Gastroesophageal sphincter (tissue), 4 donors: ENCODE results near the gene UBE2G2. TPM values are rescaled to one million over a fixed set of nuclear protein-coding genes. Genes with fewer than 3 reads are reported as not detected.

Experiments
- ATAC-seq: fragments of 150-250 bp; one replicate; pipeline ENCODE4 v1.9.1; 2016; ENCODE audit warnings: mild to moderate bottlenecking, moderate library complexity
- H3K27ac ChIP-seq, 4 donors: fragments of 200-600 bp; sonication (generic) in 3 of 4; 1 replicate in 3 of 4; 2 replicates in 1 of 4; pipeline ENCODE4 v1.5.1; 2016 to 2019
- H3K27me3 ChIP-seq: fragments of 200-600 bp; sonication (generic); one replicate; pipeline ENCODE4 v1.5.1; 2019
- H3K36me3 ChIP-seq, 2 donors: fragments of 200-600 bp; sonication (generic); one replicate each; pipeline ENCODE4 v1.5.1; 2019; ENCODE audit warnings: control low read depth in 1 of 2
- H3K4me1 ChIP-seq, 3 donors: fragments of 200-600 bp; sonication (generic); 1 replicate in 2 of 3; 2 replicates in 1 of 3; pipeline ENCODE4 v1.5.1; 2016 to 2019; ENCODE audit warnings: control low read depth in 2 of 3
- H3K4me3 ChIP-seq, 2 donors: fragments of 200-600 bp; sonication (generic); one replicate each; pipeline ENCODE4 v1.5.1; 2019; ENCODE audit warnings: mild to moderate bottlenecking in 1 of 2, moderate library complexity in 1 of 2
- H3K9me3 ChIP-seq, 3 donors: fragments of 200-600 bp; sonication (generic); one replicate each; pipeline ENCODE4 v1.5.1; 2017 to 2019; ENCODE audit warnings: control low read depth in 2 of 3
- EP300 ChIP-seq: sonication (generic); formaldehyde crosslinking; IDR thresholded peaks from one replicate; pipeline ENCODE4 v1.6.1; 2017; ENCODE audit warnings: antibody characterized with exemption, mild to moderate bottlenecking
- POLR2A ChIP-seq, 2 donors: fragments of 450-650 bp; IDR thresholded peaks; one replicate each; pipeline ENCODE4 v1.6.1; 2017; ENCODE audit warnings: antibody characterized with exemption in 2 of 2, mild to moderate bottlenecking in 2 of 2, moderate library complexity in 1 of 2
- POLR2AphosphoS5 ChIP-seq: sonication (generic); formaldehyde crosslinking; IDR thresholded peaks from one replicate; pipeline ENCODE4 v1.6.1; 2017; ENCODE audit warnings: antibody characterized with exemption
- WGBS, 2 donors: methylation state at CpG; one replicate each; pipeline ENCODE4 v1.1.5; 2018; ENCODE audit warnings: low coverage in 1 of 2; 5-methylcytosine and 5-hydroxymethylcytosine counted together
- total RNA-seq, 4 donors: library from RNA; depleted of rRNA; stranded (reverse); fragments of >200 nt; gene quantifications; one replicate each; pipeline ENCODE4 v1.1.0, GENCODE V29; 2016
- TF ChIP-seq, protein P1 (sequence below), 4 experiments: fragments of 200-600 bp in 2 of 4; fragments of 450-650 bp in 2 of 4; sonication (generic) in 1 of 4; IDR thresholded peaks; one replicate each; pipeline ENCODE4 v1.5.1; 2017 to 2019; ENCODE audit warnings: antibody characterized with exemption in 4 of 4, mild to moderate bottlenecking in 2 of 4, moderate library complexity in 2 of 4

The UBE2G2 gene
- total RNA-seq, 4 donors from 2014 or later, result 48.3 to 93.4 (median 83.9) TPM

DNA sequence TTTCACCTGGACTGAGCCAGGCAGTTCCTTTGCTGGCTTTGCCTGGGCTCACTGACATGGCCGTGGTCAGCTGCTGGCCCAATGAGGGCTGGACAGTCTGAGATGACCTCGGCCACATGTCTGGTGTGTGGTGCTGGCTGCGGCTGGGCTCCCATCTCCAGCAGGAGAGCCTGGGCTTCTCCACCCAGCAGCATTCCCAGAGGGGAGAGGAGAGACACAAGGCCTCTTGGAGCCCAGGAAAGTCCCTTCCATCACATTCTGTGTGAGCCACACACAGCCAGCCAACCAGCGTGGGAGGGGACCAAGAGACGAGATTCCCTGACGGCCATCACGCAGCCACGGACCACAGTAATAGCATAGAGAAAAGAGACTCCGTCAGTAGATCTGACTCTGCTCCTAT lies 37.3 kb upstream of the UBE2G2 start:
- Histone ChIP-seq H3K4me3 (no peak overlapping the region), H3K27me3 (peaks cover 21% of the 10 kb centered on the region), H3K27ac (no peak overlapping the region), H3K4me1 (peaks cover 0 to 8% (median 3%) of the 10 kb centered on the region in 3 donors), H3K36me3 (no peaks in the 10 kb centered on the region), H3K9me3 (no peaks in the 10 kb centered on the region)
- TF ChIP-seq POLR2A (IDR thresholded peaks at IDR 0.05), result no peak
- no peak for TF ChIP-seq POLR2AphosphoS5
- TF ChIP-seq, protein P1, sequence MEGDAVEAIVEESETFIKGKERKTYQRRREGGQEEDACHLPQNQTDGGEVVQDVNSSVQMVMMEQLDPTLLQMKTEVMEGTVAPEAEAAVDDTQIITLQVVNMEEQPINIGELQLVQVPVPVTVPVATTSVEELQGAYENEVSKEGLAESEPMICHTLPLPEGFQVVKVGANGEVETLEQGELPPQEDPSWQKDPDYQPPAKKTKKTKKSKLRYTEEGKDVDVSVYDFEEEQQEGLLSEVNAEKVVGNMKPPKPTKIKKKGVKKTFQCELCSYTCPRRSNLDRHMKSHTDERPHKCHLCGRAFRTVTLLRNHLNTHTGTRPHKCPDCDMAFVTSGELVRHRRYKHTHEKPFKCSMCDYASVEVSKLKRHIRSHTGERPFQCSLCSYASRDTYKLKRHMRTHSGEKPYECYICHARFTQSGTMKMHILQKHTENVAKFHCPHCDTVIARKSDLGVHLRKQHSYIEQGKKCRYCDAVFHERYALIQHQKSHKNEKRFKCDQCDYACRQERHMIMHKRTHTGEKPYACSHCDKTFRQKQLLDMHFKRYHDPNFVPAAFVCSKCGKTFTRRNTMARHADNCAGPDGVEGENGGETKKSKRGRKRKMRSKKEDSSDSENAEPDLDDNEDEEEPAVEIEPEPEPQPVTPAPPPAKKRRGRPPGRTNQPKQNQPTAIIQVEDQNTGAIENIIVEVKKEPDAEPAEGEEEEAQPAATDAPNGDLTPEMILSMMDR (IDR thresholded peaks at IDR 0.05), result no peak
- TF ChIP-seq EP300, result no peak
- 93% methylated on average over 3 of the region's 9 CpGs; no CpG with 5 or more reads in 1 of the 2 donors for WGBS, 2 donors
- ATAC-seq, result no peak

DNA sequence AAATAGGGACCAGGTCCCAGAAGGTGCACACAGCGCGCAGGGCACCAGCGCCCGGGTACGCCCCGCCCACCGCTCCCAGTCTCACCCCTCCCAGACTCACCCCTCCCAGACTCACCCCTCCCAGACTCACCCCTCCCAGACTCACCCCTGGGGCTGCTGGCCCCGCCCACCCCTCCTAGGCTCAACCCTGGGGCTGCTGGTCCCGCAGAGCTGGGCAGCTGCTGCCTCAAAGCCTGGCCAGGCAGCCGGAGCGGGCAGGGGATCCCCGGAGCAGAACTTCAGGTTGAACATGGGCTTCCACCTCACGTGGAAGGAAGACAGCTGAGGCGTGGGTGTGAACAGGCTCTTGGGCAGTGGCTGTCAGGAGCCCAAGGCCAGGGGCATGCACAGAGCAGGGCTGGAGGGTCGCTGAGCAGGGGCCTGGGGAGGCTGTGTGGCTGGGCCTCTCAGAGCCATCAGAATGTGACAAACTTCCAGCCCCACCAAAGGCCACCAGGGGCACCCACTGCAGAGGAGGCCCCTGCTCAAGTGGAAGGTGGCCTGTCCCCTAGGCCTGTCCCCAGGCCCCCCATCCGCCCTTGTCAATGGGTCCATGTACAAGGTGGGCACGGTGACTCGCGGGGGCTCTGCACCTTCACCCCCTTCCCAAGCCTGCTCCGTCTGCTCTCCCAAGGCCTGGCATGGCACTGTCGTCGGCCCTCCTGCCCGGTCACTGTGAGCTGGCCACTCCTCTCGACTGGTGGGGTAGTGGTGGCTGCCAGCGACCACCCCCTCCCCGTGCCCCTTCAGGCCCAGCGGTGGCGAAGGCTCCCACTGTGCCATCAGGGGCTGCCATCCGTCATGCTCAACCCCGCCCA lies 36.6 kb upstream of the UBE2G2 start:
- TF ChIP-seq, protein P1 (IDR thresholded peaks at IDR 0.05), result no peak
- TF ChIP-seq POLR2AphosphoS5 (no peak), EP300 (no peak), POLR2A (IDR thresholded peaks at IDR 0.05) (no peak)
- Histone ChIP-seq H3K4me1 (peaks cover 0 to 8% (median 3%) of the 10 kb centered on the region in 3 donors), H3K36me3 (no peaks in the 10 kb centered on the region), H3K27me3 (peaks cover 21% of the 10 kb centered on the region), H3K27ac (no peak overlapping the region), H3K9me3 (no peaks in the 10 kb centered on the region), H3K4me3 (no peak overlapping the region)
- 80 to 82% methylated on average over 2 to 7 of the region's 30 CpGs for WGBS, 2 donors
- ATAC-seq, result no peak

DNA sequence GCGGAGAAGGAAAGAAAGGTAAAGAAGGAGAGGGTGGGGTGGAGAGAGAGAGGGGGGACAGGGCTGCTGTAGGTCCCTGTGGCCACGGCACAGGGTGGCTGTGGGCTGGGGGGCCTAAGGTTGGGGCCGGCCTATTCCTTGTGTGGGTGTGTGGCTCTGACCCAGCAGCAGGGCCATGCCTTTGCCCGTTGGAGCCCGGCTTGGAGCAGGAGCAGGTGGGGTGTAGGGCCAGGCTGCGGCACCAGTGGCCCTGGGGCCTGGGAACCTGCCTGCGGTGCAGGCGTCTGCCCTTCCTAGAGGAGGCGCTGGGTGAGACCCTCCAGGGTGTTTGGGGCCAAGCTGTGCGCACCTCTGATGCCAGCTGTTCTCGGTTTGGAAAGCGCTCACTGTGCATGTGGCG lies 35.9 kb upstream of the UBE2G2 start:
- Histone ChIP-seq H3K9me3 (no peaks in the 10 kb centered on the region), H3K27me3 (peaks cover 13% of the 10 kb centered on the region), H3K4me3 (no peak overlapping the region), H3K27ac (no peak overlapping the region), H3K4me1 (peaks cover 0 to 8% (median 3%) of the 10 kb centered on the region in 3 donors), H3K36me3 (no peaks in the 10 kb centered on the region)
- WGBS, 2 donors, result 72% methylated on average over 5 of the region's 13 CpGs; no CpG with 5 or more reads in 1 of the 2 donors
- no peak for ATAC-seq
- TF ChIP-seq POLR2AphosphoS5 (no peak), EP300 (no peak), POLR2A (IDR thresholded peaks at IDR 0.05) (no peak)
- TF ChIP-seq, protein P1 (IDR thresholded peaks at IDR 0.05), result no peak

DNA sequence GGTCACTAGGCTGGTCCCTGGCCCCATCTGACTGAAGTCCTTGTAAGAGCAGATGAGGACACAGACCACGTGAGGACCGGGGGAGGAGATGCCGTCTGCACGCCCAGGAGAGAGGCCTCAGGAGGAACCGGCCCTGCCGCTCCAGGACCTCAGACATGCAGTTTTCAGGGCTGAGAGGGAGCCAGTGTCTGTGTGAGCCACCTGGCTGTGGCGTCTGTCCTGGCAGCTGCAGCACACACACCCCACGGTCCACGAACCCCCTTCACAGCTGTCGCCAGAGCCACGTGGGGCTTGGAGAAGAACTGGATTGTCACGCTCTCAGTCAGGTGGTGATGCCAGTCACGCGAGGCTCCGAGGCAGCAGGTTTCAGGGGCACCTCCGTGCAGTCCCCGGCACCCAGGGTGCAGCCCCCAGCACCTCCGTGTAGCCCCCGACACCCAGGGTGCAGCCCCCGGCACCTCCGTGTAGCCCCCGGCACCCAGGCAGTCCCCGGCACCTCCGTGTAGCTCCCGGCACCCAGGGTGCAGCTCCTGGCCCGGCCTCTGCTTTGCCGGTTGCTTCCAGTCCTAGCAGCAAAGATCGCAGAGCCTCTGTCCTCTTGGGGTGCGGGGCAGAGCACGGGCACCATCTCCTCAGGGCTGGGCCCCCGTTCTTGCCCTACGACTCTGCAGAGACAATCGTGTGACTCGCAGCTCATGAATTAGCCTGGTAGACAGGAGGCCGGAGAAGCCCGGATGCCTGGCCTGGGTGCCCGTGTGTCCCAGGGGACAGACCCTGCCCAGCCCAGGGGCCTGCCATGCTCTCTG lies 35.2 kb upstream of the UBE2G2 start:
- H3K27me3 ChIP-seq, result peaks cover 7% of the 10 kb centered on the region
- ATAC-seq, result peak; percentile 39
- no peaks in the 10 kb centered on the region for H3K9me3 ChIP-seq
- H3K36me3 ChIP-seq, result no peaks in the 10 kb centered on the region
- peaks cover 0 to 8% (median 3%) of the 10 kb centered on the region in 3 donors for H3K4me1 ChIP-seq
- no CpG with 5 or more reads among the region's 37 CpGs for WGBS, 2 donors
- TF ChIP-seq EP300, result no peak
- TF ChIP-seq, protein P1 (IDR thresholded peaks at IDR 0.05), result no peak
- TF ChIP-seq POLR2AphosphoS5, result no peak
- TF ChIP-seq POLR2A (IDR thresholded peaks at IDR 0.05), result no peak
- no peak overlapping the region for H3K27ac ChIP-seq
- H3K4me3 ChIP-seq, result no peak overlapping the region
